Endothelial cell of umbilical vein (primary cell): ENCODE results near the gene IGSF9. TPM values are rescaled to one million over a fixed set of nuclear protein-coding genes. Genes with fewer than 3 reads are reported as not detected.

Experiments
- BruUV-seq: library from RNA; stranded (reverse); fragments of 400-500 nt; replicated peaks from 2 replicates; lab custom pipeline; 2021; lab: Mats Ljungman, UMichigan
- CTCF ChIA-PET: fragments of 300-600, 350-600 bp; sonication (Branson Sonifier 250); formaldehyde crosslinking; loops from one replicate; lab custom pipeline; 2021; ENCODE audit warnings: antibody characterized with exemption, inconsistent platforms; lab: Charles Lee
- POLR2A ChIA-PET: fragments of 300-600, 350-600 bp; sonication (Branson Sonifier 250); formaldehyde crosslinking; loops from one replicate; lab custom pipeline; 2021; ENCODE audit warnings: antibody characterized with exemption, inconsistent platforms; lab: Charles Lee
- DNase-seq: peaks from one replicate; pipeline ENCODE4 v3.0.0-alpha.2; 2011; ENCODE audit warnings: low read depth, low spot score
- FAIRE-seq: peaks from 2 replicates; lab custom pipeline; 2011; peaks lifted over from hg19 to GRCh38; lab: Jason Lieb, UNC
- H2AFZ ChIP-seq: 2 replicates; pipeline ENCODE4 v1.6.0; 2012; ENCODE audit warnings: low read depth, low read length, control low read depth, inconsistent platforms
- H3K27ac ChIP-seq: 2 replicates; pipeline ENCODE4 v1.5.1; 2011; ENCODE audit warnings: low read depth, mild to moderate bottlenecking, control low read depth, low read length, moderate library complexity; ENCODE audit not compliant: insufficient read depth
- H3K27me3 ChIP-seq, 2 experiments: 2 replicates each; pipeline versions ENCODE4 v1.6.0 to v1.6.1; 2011; ENCODE audit warnings: low read length in 2 of 2, mixed read lengths in 1 of 2; ENCODE audit not compliant: control insufficient read depth in 2 of 2, insufficient read depth in 2 of 2
- H3K36me3 ChIP-seq, 2 experiments: 2 replicates in 1 of 2; 3 replicates in 1 of 2; pipeline ENCODE4 v1.5.1; 2011; ENCODE audit warnings: low read length in 2 of 2, mild to moderate bottlenecking in 1 of 2, moderate library complexity in 1 of 2; ENCODE audit not compliant: control insufficient read depth in 2 of 2, insufficient read depth in 2 of 2; ENCODE audit errors: extremely low read depth in 1 of 2
- H3K4me1 ChIP-seq: 3 replicates; pipeline ENCODE4 v1.5.1; 2011; ENCODE audit warnings: mild to moderate bottlenecking, low read length; ENCODE audit not compliant: control insufficient read depth, insufficient read depth; ENCODE audit errors: extremely low read depth
- H3K4me2 ChIP-seq: 2 replicates; pipeline ENCODE4 v1.6.1; 2011; ENCODE audit warnings: low read length, control low read depth, mixed read lengths; ENCODE audit not compliant: insufficient read depth
- H3K4me3 ChIP-seq, 3 experiments: fragments of 200-600 bp in 1 of 3; sonication (generic), shearing (Covaris generic) in 1 of 3; replicated peaks in 1 of 3; 2 replicates each; pipeline ENCODE4 v1.5.1; 2011 to 2016; ENCODE audit warnings: control low read depth in 3 of 3, low read length in 3 of 3, mild to moderate bottlenecking in 2 of 3, inconsistent platforms in 1 of 3, low read depth in 1 of 3, moderate library complexity in 1 of 3; ENCODE audit not compliant: insufficient read depth in 1 of 3
- H3K79me2 ChIP-seq: 2 replicates; pipeline ENCODE4 v1.6.0; 2012; ENCODE audit warnings: low read length, inconsistent platforms; ENCODE audit not compliant: control insufficient read depth, insufficient read depth
- H3K9ac ChIP-seq: replicated peaks from 2 replicates; pipeline ENCODE3; 2011; ENCODE audit warnings: low read length, control low read depth; ENCODE audit not compliant: insufficient read depth; ENCODE audit errors: extremely low read depth
- H3K9me1 ChIP-seq: replicated peaks from 3 replicates; pipeline ENCODE4 v1.6.0; 2011; ENCODE audit warnings: mild to moderate bottlenecking, low read length; ENCODE audit not compliant: control insufficient read depth, insufficient read depth; ENCODE audit errors: extremely low read depth
- H3K9me3 ChIP-seq: replicated peaks from 2 replicates; pipeline ENCODE4 v1.5.1; 2012; ENCODE audit warnings: low read length, inconsistent platforms; ENCODE audit not compliant: control insufficient read depth, insufficient read depth
- H4K20me1 ChIP-seq: replicated peaks from 2 replicates; pipeline ENCODE3; 2011; ENCODE audit warnings: mild to moderate bottlenecking, low read length; ENCODE audit not compliant: control insufficient read depth, insufficient read depth; ENCODE audit errors: extremely low read depth
- EZH2 ChIP-seq: IDR thresholded peaks from 2 replicates; pipeline ENCODE4 v1.6.1; 2012; ENCODE audit warnings: borderline replicate concordance, low read depth, mild to moderate bottlenecking, moderate library complexity, low read length, inconsistent platforms; ENCODE audit not compliant: severe bottlenecking
- FOS ChIP-seq: IDR thresholded peaks from 2 replicates; pipeline ENCODE4 v1.6.1; 2011; ENCODE audit warnings: mild to moderate bottlenecking, low read length, moderate library complexity, borderline replicate concordance; ENCODE audit not compliant: insufficient read depth
- GATA2 ChIP-seq: IDR thresholded peaks from 2 replicates; pipeline ENCODE4 v1.7.0; 2011; ENCODE audit warnings: low read depth, mild to moderate bottlenecking, moderate library complexity, mixed read lengths, low read length; ENCODE audit not compliant: insufficient read length, insufficient read depth
- JUN ChIP-seq: IDR thresholded peaks from 2 replicates; pipeline ENCODE4 v1.6.1; 2011; ENCODE audit warnings: borderline replicate concordance, low read depth; ENCODE audit not compliant: insufficient read length, insufficient read depth
- MYC ChIP-seq: IDR thresholded peaks from one replicate; pipeline ENCODE4 v1.6.1; 2011; ENCODE audit warnings: mild to moderate bottlenecking, low read depth, low read length
- POLR2AphosphoS5 ChIP-seq: IDR thresholded peaks from 2 replicates; pipeline ENCODE4 v1.6.1; 2012; ENCODE audit warnings: low read depth, mild to moderate bottlenecking, control low read depth, low read length, moderate library complexity; ENCODE audit not compliant: insufficient read depth
- dilution Hi-C: fragments of 300-500 bp; cut with MboI; formaldehyde crosslinking; loops from one replicate; pipeline ENCODE4 v1.15.0; 2019; ENCODE audit warnings: low sequenced_read_pairs; ENCODE audit not compliant: extremely low pct_ligation_motif_present
- intact Hi-C: fragments of 100-400 bp; cut with micrococcal nuclease; formaldehyde crosslinking; loops from one replicate; pipeline ENCODE4 v1.10.0; 2022
- polyA plus RNA-seq, 4 experiments: library from polyadenylated mRNA; depleted of rRNA in 3 of 4; stranded (reverse) in 3 of 4; unstranded in 1 of 4; fragments of >200 nt; gene quantifications; 2 replicates each; pipeline versions ENCODE4 v1.2.1 to v1.2.3, GENCODE V29; 2011 to 2012; ENCODE audit warnings: missing spikeins in 1 of 4
- total RNA-seq: library from RNA; stranded (reverse); gene quantifications from 2 replicates; pipeline ENCODE4 v1.2.3, GENCODE V29; 2021
- TF ChIP-seq, protein P1 (sequence below), 2 donors: IDR thresholded peaks; 1 replicate in 1 of 2; 2 replicates in 1 of 2; pipeline ENCODE4 v1.5.1; 2011; ENCODE audit warnings: low read length in 2 of 2, mild to moderate bottlenecking in 2 of 2, moderate library complexity in 2 of 2, control low read depth in 1 of 2, inconsistent platforms in 1 of 2, low read depth in 1 of 2; ENCODE audit not compliant: insufficient read depth in 1 of 2; ENCODE audit errors: extremely low read depth in 1 of 2

Gene IGSF9
- total and polyA plus RNA-seq, 2 donors (not counting 3 experiments of a cell fraction or from before 2014, with no cell fraction given): 0.15 TPM

DNA sequence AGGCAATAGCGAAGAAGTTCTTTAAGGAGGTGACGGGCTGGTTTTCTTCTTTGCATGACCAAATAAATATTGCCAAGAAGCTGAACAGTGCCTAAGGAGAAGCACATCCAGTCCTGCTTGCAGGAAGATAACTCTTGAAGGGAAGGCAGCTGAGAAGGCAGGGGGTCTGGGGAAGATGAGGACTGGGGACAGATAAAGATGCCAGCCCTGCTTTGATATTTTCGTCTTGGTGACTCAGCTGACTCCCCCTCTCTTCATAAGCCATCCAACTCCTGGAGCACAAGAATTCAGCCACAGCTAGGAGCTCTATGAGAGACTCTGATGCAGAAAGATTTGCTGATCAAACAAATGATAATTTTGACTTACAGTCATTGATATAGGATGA, 48.9 kb downstream of the IGSF9 start:
- intact Hi-C loops (no loop called here), dilution Hi-C loops (no loop called here)
- Histone ChIP-seq H3K79me2 (no peaks in the 10 kb centered on the region), H3K9me3 (no peaks in the 10 kb centered on the region), H2AFZ (no peak overlapping the region), H3K9me1 (no peaks in the 10 kb centered on the region), H3K9ac (no peak overlapping the region), H4K20me1 (no peaks in the 10 kb centered on the region), H3K4me1 (no peaks in the 10 kb centered on the region), H3K27me3 (no peaks in the 10 kb centered on the region), H3K4me3 (no peak overlapping the region), H3K36me3 (no peaks in the 10 kb centered on the region), H3K4me2 (no peak overlapping the region), H3K27ac (no peak overlapping the region)
- BruUV-seq: no TSS peak
- DNase-seq (no peak), FAIRE-seq (no peak)
- CTCF ChIA-PET: interaction anchor here (1.0 to 9.2 kb wide), 5 partner anchors 96 to 764 kb away, joined by 4 to 623 read pairs (median 10); partner anchors contain the start of gene FCRL6
- POLR2A ChIA-PET: no interaction called here
- no peak for TF ChIP-seq MYC
- no peak for TF ChIP-seq JUN
- TF ChIP-seq, protein P1, sequence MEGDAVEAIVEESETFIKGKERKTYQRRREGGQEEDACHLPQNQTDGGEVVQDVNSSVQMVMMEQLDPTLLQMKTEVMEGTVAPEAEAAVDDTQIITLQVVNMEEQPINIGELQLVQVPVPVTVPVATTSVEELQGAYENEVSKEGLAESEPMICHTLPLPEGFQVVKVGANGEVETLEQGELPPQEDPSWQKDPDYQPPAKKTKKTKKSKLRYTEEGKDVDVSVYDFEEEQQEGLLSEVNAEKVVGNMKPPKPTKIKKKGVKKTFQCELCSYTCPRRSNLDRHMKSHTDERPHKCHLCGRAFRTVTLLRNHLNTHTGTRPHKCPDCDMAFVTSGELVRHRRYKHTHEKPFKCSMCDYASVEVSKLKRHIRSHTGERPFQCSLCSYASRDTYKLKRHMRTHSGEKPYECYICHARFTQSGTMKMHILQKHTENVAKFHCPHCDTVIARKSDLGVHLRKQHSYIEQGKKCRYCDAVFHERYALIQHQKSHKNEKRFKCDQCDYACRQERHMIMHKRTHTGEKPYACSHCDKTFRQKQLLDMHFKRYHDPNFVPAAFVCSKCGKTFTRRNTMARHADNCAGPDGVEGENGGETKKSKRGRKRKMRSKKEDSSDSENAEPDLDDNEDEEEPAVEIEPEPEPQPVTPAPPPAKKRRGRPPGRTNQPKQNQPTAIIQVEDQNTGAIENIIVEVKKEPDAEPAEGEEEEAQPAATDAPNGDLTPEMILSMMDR (IDR thresholded peaks at IDR 0.05; ENCODE audit: extremely low read depth in 1 of 2, insufficient read depth in 1 of 2, low read depth in 1 of 2, low read length in 2 of 2): no peak
- no peak for TF ChIP-seq GATA2
- no peak for TF ChIP-seq FOS
- TF ChIP-seq EZH2: no peak
- TF ChIP-seq POLR2AphosphoS5: no peak
